ENCODE results near the gene HMGN5.

The HMGN5 gene

GRCh38 chrX:81120936-81121371, 80.8 kb downstream of the HMGN5 start:
- no peak for DNase-seq (ENCODE audit: low read depth in 1 of 2, low spot score in 1 of 2)

DNA sequence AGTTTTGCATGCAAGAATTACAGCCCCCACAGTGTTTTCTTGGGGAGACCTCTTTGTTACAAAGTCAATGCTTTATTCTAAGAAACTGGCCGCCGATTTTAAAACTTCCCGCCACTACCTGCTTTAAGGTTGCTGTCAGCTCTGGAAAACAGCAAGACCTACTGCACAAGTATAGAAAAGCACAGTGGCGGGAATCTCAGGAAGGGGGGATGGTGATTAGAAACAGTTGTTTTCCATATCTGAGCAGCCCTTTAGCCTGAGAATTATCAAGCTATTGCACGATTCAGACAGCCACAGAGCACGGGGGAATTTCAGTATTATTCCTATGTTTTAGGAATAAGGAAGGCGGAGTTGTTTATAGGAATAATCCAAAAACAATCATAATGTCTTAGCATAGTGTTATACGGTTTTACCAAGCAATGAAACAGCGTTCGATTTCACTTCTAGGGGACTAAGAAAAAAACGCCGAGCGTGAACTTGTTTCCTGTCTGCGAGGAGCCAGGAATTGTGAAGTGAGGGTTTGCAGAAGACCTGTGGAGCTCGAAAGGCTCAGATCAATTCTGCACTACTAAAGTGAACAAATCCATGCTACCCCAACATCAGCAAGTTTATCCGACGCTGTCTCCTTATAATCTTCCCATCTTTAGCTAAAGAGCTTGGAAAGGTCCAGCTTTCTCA, 81.3 kb downstream of the HMGN5 start:
- no peak for DNase-seq (ENCODE audit: low read depth in 1 of 2, low spot score in 1 of 2)

DNA sequence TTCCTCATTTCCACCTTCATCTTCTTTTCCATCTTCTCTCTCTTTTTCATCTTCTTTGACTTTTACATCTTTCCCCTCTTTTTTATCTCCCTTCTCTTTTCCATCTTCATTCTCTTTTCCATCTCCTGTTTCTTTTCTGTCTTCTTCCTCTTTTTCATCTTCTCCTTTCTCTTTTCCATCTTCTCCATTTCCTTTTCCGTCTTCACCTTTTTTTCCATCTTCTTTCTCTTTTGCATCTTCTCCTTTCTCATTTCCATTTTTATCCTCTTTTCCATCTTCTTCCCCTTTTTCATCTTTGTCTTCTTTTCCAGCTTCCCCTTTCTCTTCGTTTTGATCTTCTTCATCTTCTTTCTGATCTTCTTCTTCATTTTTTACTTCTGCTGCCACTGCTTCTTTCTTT, 87.0 kb downstream of the HMGN5 start:
- no peak for DNase-seq (ENCODE audit: low read depth in 1 of 2, low spot score in 1 of 2)

DNA sequence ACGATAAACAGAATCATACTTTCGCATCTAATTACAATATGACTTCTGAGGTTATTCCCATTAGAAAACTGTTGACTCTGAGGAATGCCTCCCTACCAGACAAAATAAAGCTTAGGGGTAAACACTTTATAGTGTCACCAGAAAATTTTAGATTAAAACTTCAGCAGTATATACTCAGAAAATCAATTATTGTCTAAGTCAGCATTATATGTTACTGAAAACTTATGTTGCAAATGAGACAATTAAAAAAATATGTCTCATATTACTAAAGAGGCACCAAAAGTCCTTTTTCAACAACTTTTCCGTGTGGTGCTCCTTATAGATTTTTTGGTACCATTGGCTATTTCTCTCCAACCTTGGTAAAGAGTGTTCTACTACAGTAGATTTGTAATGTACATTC, 91.4 kb downstream of the HMGN5 start:
- no peak for DNase-seq (ENCODE audit: low read depth in 1 of 2, low spot score in 1 of 2)

DNA sequence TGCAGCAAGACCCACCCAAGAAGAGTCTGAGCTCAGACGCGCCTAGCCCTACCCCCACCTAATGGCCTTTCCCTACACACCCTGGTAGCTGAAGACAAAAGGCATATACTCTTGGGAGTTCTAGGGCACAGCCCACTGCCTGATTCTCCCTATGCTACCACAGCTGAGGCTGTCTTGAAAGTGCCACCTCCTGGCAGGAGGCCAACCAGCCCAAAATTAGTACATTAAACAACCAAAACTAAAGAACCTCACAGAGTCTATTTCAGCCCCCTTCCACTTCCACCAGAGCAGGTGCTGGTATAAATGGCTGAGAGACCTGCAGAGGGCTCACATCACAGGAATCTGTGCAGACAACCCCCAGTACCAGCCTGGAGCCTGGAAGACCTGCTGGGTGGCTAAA, 119.1 kb downstream of the HMGN5 start:
- no peak for DNase-seq (ENCODE audit: low read depth in 1 of 2, low spot score in 1 of 2)

All from activated CD4-positive, alpha-beta T cell treated with anti-CD3 and anti-CD28 coated beads, Interleukin-2, amount 50 U/mL, for 24 hours (primary cell).